Heart right ventricle (tissue), 16 donors: ENCODE data around the gene RABAC1. TPM values are rescaled to one million over a fixed set of nuclear protein-coding genes. Genes with fewer than 3 reads are reported as not detected.
"Not testable (repeated sequence)": the region's sequence is repeated elsewhere in the genome, so short reads cannot be mapped to it uniquely, and the experiment has no call there.

Experiments
- ATAC-seq, 8 donors: fragments of 200-7000 bp; cut with Tn5 transposase; one replicate each; pipeline ENCODE4 v1.9.1; 2020; ENCODE audit warnings: mild to moderate bottlenecking in 8 of 8, moderate library complexity in 8 of 8, moderate number of reproducible peaks in 1 of 8
- DNase-seq, 2 donors: peaks; one replicate each; pipeline ENCODE4 v3.0.0-alpha.2; 2020
- H3K27ac ChIP-seq, 10 donors: fragments of 200-600 bp; sonication (generic) in 2 of 10; one replicate each; pipeline versions ENCODE4 v1.5.0 to v1.8.0; 2020 to 2022; ENCODE audit warnings: mild to moderate bottlenecking in 3 of 10
- H3K27me3 ChIP-seq, 7 donors: fragments of 200-600 bp; one replicate each; pipeline ENCODE4 v1.8.0; 2021 to 2022; ENCODE audit warnings: mild to moderate bottlenecking in 2 of 7
- H3K36me3 ChIP-seq, 9 donors: fragments of 200-600 bp; sonication (generic) in 1 of 9; one replicate each; pipeline versions ENCODE4 v1.5.0 to v1.8.0; 2020 to 2022; ENCODE audit warnings: mild to moderate bottlenecking in 2 of 9
- H3K4me1 ChIP-seq, 9 donors: fragments of 200-600 bp; sonication (generic) in 1 of 9; one replicate each; pipeline versions ENCODE4 v1.5.0 to v1.8.0; 2020 to 2022; ENCODE audit warnings: mild to moderate bottlenecking in 4 of 9
- H3K4me3 ChIP-seq, 10 donors: fragments of 200-600 bp; sonication (generic) in 2 of 10; one replicate each; pipeline versions ENCODE4 v1.5.0 to v1.8.0; 2020 to 2022; ENCODE audit warnings: mild to moderate bottlenecking in 7 of 10, moderate library complexity in 2 of 10
- H3K9me3 ChIP-seq, 11 donors: fragments of 200-600 bp in 10 of 11; sonication (generic) in 2 of 11; one replicate each; pipeline versions ENCODE4 v1.5.0 to v1.8.0; 2013 to 2022; ENCODE audit warnings: mild to moderate bottlenecking in 2 of 11, control low read depth in 1 of 11, moderate library complexity in 1 of 11
- CTCF ChIP-seq, 9 donors: fragments of 200-600 bp; sonication (generic) in 2 of 9; IDR thresholded peaks; one replicate each; pipeline versions ENCODE4 v1.5.0 to v1.8.0; 2021 to 2022; ENCODE audit warnings: antibody characterized with exemption in 9 of 9, mild to moderate bottlenecking in 5 of 9, moderate library complexity in 1 of 9
- WGBS, 2 donors: extraction: QIAGEN DNeasy Blood & Tissue Kit; methylation state at CpG; one replicate each; pipeline ENCODE4 v1.1.7; 2013; ENCODE audit warnings: inconsistent platforms in 1 of 2; 5-methylcytosine and 5-hydroxymethylcytosine counted together
- intact Hi-C, 10 donors: fragments of 100-400 bp; cut with DNase I; formaldehyde crosslinking; loops; one replicate each; pipeline versions ENCODE4 v1.11.1 to v1.14.2; 2022
- polyA plus RNA-seq, 2 donors: library from polyadenylated mRNA; stranded (reverse); fragments of 200-250 nt; gene quantifications; one replicate each; pipeline ENCODE4 v1.2.3, GENCODE V29; 2013
- total RNA-seq, 10 donors: library from RNA; stranded (reverse); fragmentation: NEBNext Ultra II Directional in 3 of 10; extraction: Animal tissue kit (Norgen Biotek cat#: 25700) in 3 of 10; gene quantifications; one replicate each; pipeline versions ENCODE4 v1.2.1 to v1.2.4, GENCODE V29; 2021 to 2023
- donor health status: Arrhythmogenic right ventricular cardiomyopathy.
- donor health status: ischemic (EF 13 %, LVEDD 7.1; RV severe dilation, severe dysfunction).
- donor health status: healthy with polysubstance abuse.
- donor health status: DM: no; HTN: yes; CAD: no.
- donor health status: DM: no; HTN: no; CAD: no.
- donor health status: ischemic (EF 25% LVEDD 6.9; RV normal size, moderate dysfunction).
- donor health status: ischemic (EF 25% LVEDD 5.7; RV mildly dilated, moderate dysfunction).
- donor health status: healthy.
- donor health status: DM: yes; HTN: yes; CAD: no.
- donor health status: Ischemic cardiomyopathy.
- donor health status: ischemic (EF 35%, LVEDD 5.7; RV mildly dilated, moderate dysfunction).
- donor health status: nonischemic (EF 11% LVEDD 7.7; RV severe dilation, severe dysfunction).
- donor health status: DM: yes; HTN: yes; CAD: no.
- donor health status: PGD.
- donor health status: ischemic (EF 29% LVEDD 5.4; RV normal size, mild dysfunction).
- donor health status: nonischemic (EF 23%, LVEDD 6.1; RV moderate dilation, normal function).

RABAC1 gene
- total and polyA plus RNA-seq, 12 donors = 34.5 to 270 (median 54.8) TPM

- H3K4me3 ChIP-seq = peak overlapping the region; percentile 35 to 61 (median 50)
- no peak for DNase-seq
- H3K4me1 ChIP-seq = peaks cover 0 to 16% (median 13%) of the 10 kb centered on the region in 9 donors
- peaks cover 4 to 50% (median 36%) of the 10 kb centered on the region in 7 donors for H3K27me3 ChIP-seq
- no peak for TF ChIP-seq CTCF (IDR thresholded peaks at IDR 0.05)
- no peaks in the 10 kb centered on the region for H3K9me3 ChIP-seq
- no peak for ATAC-seq
- 8 to 14% methylated on average over 35 to 53 of the region's 53 CpGs for WGBS, 2 donors
- no peaks in the 10 kb centered on the region for H3K36me3 ChIP-seq
- intact Hi-C loops = no loop called here
- peak overlapping the region in 1 of 10 donors; percentile 15 for H3K27ac ChIP-seq
Observed at GRCh38 chr19:41940731-41941409, 18.3 kb downstream of the RABAC1 start.

GRCh38 chr19:41939861-41940730 is 19.0 kb downstream of the RABAC1 start:
- intact Hi-C loops = loop anchor here in 6 of 10 donors (5.0 to 10.0 kb wide), 5 partner anchors 55 to 925 kb away; partner anchors contain the start of genes CD79A (in 3 of the 6) and ARHGEF1 (in 1 of the 6)
- Histone ChIP-seq H3K4me1 (peaks cover 0 to 17% (median 13%) of the 10 kb centered on the region in 9 donors), H3K36me3 (no peaks in the 10 kb centered on the region), H3K4me3 (peak overlapping the region; percentile 35 to 61 (median 50)), H3K9me3 (no peaks in the 10 kb centered on the region), H3K27me3 (peaks cover 4 to 57% (median 44%) of the 10 kb centered on the region in 7 donors), H3K27ac (peak overlapping the region in 2 of 10 donors; percentile 15 to 22)
- no peak for DNase-seq
- TF ChIP-seq CTCF (IDR thresholded peaks at IDR 0.05) = no peak
- WGBS, 2 donors = 0 to 1% methylated on average over 81 to 83 of the region's 83 CpGs
- ATAC-seq = peak in 7 of 8 donors; percentile 9 to 66 (median 25)

GRCh38 chr19:41939209-41939608 is 19.9 kb downstream of the RABAC1 start:
- H3K36me3 ChIP-seq, H3K9me3 ChIP-seq, DNase-seq, H3K4me3 ChIP-seq, ATAC-seq, H3K27ac ChIP-seq: not testable (repeated sequence)
- H3K27me3 ChIP-seq = peaks cover 4 to 65% (median 53%) of the 10 kb centered on the region in 7 donors
- intact Hi-C loops = loop anchor here in 6 of 10 donors (5.0 to 10.0 kb wide), 5 partner anchors 54 to 924 kb away; partner anchors contain the start of genes CD79A (in 3 of the 6) and ARHGEF1 (in 1 of the 6)
- peaks cover 0 to 18% (median 13%) of the 10 kb centered on the region in 9 donors for H3K4me1 ChIP-seq

GRCh38 chr19:41937525-41938468 is 21.3 kb downstream of the RABAC1 start:
- TF ChIP-seq CTCF (IDR thresholded peaks at IDR 0.05) = no peak
- ATAC-seq (no peak), DNase-seq (no peak)
- H3K4me1 ChIP-seq = peaks cover 0 to 18% (median 13%) of the 10 kb centered on the region in 9 donors
- 45 to 51% methylated on average over 22 of the region's 22 CpGs for WGBS, 2 donors
- H3K36me3 ChIP-seq = no peaks in the 10 kb centered on the region
- H3K27me3 ChIP-seq = peaks cover 4 to 77% (median 65%) of the 10 kb centered on the region in 7 donors
- H3K27ac ChIP-seq = no peak overlapping the region
- H3K4me3 ChIP-seq = no peak overlapping the region
- H3K9me3 ChIP-seq = no peaks in the 10 kb centered on the region
- intact Hi-C loops = loop anchor here in 6 of 10 donors (5.0 to 10.0 kb wide), 5 partner anchors 53 to 923 kb away; partner anchors contain the start of genes CD79A (in 3 of the 6) and ARHGEF1 (in 1 of the 6)
